ENCODE measurements around the gene GLYR1. TPM values are rescaled to one million over a fixed set of nuclear protein-coding genes. Genes with fewer than 3 reads are reported as not detected.

Gene GLYR1
- total RNA-seq, 4 donors from 2014 or later: 31.9 to 47.9 (median 45.8) TPM

- H3K36me3 ChIP-seq: peaks cover 0 to 45% (median 9%) of the 10 kb centered on the region in 3 donors
- H3K27me3 ChIP-seq: no peaks in the 10 kb centered on the region
- intact Hi-C loops (cut with DNase I): no loop called here
- TF ChIP-seq POLR2A (IDR thresholded peaks at IDR 0.05) (no peak), CTCF (IDR thresholded peaks at IDR 0.05) (no peak)
- H3K27ac ChIP-seq: no peak overlapping the region
- no peak overlapping the region for H3K4me3 ChIP-seq
- H3K9me3 ChIP-seq: no peaks in the 10 kb centered on the region
- WGBS, 2 donors: 79 to 87% methylated on average over 9 to 11 of the region's 19 CpGs
- no peak for DNase-seq
- peaks cover 20 to 39% (median 23%) of the 10 kb centered on the region in 3 donors for H3K4me1 ChIP-seq
Measured at GRCh38 chr16:4799171-4799855, 47.8 kb downstream of the GLYR1 start.

DNA sequence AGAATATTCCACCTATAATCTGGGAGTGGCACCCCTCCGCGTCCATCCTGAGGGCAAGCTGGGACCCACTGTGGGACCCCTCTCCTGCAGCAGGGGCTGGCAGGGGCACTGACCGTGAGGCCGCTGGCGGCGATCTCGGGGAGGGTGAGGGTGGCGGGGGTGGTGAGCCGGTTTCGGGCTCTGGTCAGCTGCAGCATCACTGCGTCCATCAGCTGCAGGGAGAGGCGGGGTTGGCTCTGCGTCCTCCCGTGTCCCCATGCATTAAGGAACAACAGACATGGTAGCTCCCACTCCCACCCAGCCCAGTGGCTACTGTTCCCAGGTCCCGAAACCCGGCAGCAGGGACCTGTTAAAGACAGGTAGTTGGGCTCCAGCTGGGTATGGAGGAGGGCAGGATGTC lies 48.6 kb downstream of the GLYR1 start:
- H3K27ac ChIP-seq: no peak overlapping the region
- H3K27me3 ChIP-seq: no peaks in the 10 kb centered on the region
- intact Hi-C loops (cut with DNase I): no loop called here
- H3K9me3 ChIP-seq: no peaks in the 10 kb centered on the region
- no peak overlapping the region for H3K4me3 ChIP-seq
- 97% methylated on average over 13 of the region's 16 CpGs; no CpG with 5 or more reads in 1 of the 2 donors for WGBS, 2 donors
- DNase-seq: no peak
- H3K4me1 ChIP-seq: peaks cover 20 to 35% (median 23%) of the 10 kb centered on the region in 3 donors
- H3K36me3 ChIP-seq: peaks cover 0 to 42% (median 4%) of the 10 kb centered on the region in 3 donors
- TF ChIP-seq POLR2A (IDR thresholded peaks at IDR 0.05) (no peak), CTCF (IDR thresholded peaks at IDR 0.05) (no peak)

GRCh38 chr16:4797805-4798252 lies 49.3 kb downstream of the GLYR1 start:
- Histone ChIP-seq H3K9me3 (no peaks in the 10 kb centered on the region), H3K27me3 (no peaks in the 10 kb centered on the region), H3K27ac (no peak overlapping the region), H3K36me3 (peaks cover 0 to 42% (median 4%) of the 10 kb centered on the region in 3 donors), H3K4me1 (peaks cover 19 to 29% (median 20%) of the 10 kb centered on the region in 3 donors), H3K4me3 (no peak overlapping the region)
- WGBS, 2 donors: 100% methylated on average over 1 of the region's 22 CpGs; no CpG with 5 or more reads in 1 of the 2 donors
- intact Hi-C loops (cut with DNase I): no loop called here
- TF ChIP-seq POLR2A (IDR thresholded peaks at IDR 0.05) (no peak), CTCF (IDR thresholded peaks at IDR 0.05) (no peak)
- no peak for DNase-seq

GRCh38 chr16:4796982-4797804 lies 49.9 kb downstream of the GLYR1 start:
- H3K27ac ChIP-seq: peak overlapping the region in 1 of 4 donors; percentile 9
- H3K9me3 ChIP-seq: no peaks in the 10 kb centered on the region
- 73 to 91% methylated on average over 3 to 10 of the region's 21 CpGs for WGBS, 2 donors
- DNase-seq: no peak
- H3K4me1 ChIP-seq: peaks cover 19 to 29% (median 20%) of the 10 kb centered on the region in 3 donors
- H3K27me3 ChIP-seq: no peaks in the 10 kb centered on the region
- intact Hi-C loops (cut with DNase I): no loop called here
- peaks cover 0 to 42% (median 4%) of the 10 kb centered on the region in 3 donors for H3K36me3 ChIP-seq
- H3K4me3 ChIP-seq: no peak overlapping the region
- TF ChIP-seq POLR2A (IDR thresholded peaks at IDR 0.05): no peak
- no peak for TF ChIP-seq CTCF (IDR thresholded peaks at IDR 0.05)
